GM18909 (cell line): ENCODE measurements around the gene MOB3B.
A peak's percentile ranks its signal among the peaks of the same experiment; 100 is the strongest.
"Not testable (repeated sequence)": the region's sequence is repeated elsewhere in the genome, so short reads cannot be mapped to it uniquely, and the experiment has no call there.

ENCODE experiments used
- ATAC-seq: cut with Tn5 transposase; IDR thresholded peaks from one replicate; pipeline ENCODE4 v1.9.1; 2021; ENCODE audit warnings: mild to moderate bottlenecking; ENCODE audit not compliant: unreplicated experiment, poor library complexity

The MOB3B gene

GRCh38 chr9:27453860-27454553 lies 75.6 kb downstream of the MOB3B start:
- ATAC-seq: no peak

GRCh38 chr9:27451207-27451797 lies 78.3 kb downstream of the MOB3B start:
- ATAC-seq: peak; percentile 47

- ATAC-seq: no peak
Measured at GRCh38 chr9:27450752-27451151, 78.9 kb downstream of the MOB3B start.

GRCh38 chr9:27448356-27448755 lies 81.3 kb downstream of the MOB3B start:
- not testable (repeated sequence) for ATAC-seq

GRCh38 chr9:27447031-27447683 lies 82.5 kb downstream of the MOB3B start:
- no peak for ATAC-seq

GRCh38 chr9:27445688-27446087 lies 83.9 kb downstream of the MOB3B start:
- ATAC-seq: no peak

- ATAC-seq: no peak
Measured at GRCh38 chr9:27445057-27445595, 84.5 kb downstream of the MOB3B start.

GRCh38 chr9:27442464-27442863 lies 87.2 kb downstream of the MOB3B start:
- ATAC-seq: no peak

GRCh38 chr9:27441741-27442070 lies 87.9 kb downstream of the MOB3B start:
- peak; percentile 98 for ATAC-seq

GRCh38 chr9:27440888-27441740 lies 88.5 kb downstream of the MOB3B start:
- no peak for ATAC-seq

- ATAC-seq: no peak
Measured at GRCh38 chr9:27438522-27438921, 91.1 kb downstream of the MOB3B start.

- ATAC-seq: no peak
Measured at GRCh38 chr9:27437652-27438373, 91.8 kb downstream of the MOB3B start.

- no peak for ATAC-seq
Measured at GRCh38 chr9:27436234-27436633, 93.4 kb downstream of the MOB3B start.

- no peak for ATAC-seq
Measured at GRCh38 chr9:27433631-27434325, 95.8 kb downstream of the MOB3B start.

- ATAC-seq: no peak
Measured at GRCh38 chr9:27432308-27432707, 97.3 kb downstream of the MOB3B start.

- no peak for ATAC-seq
Measured at GRCh38 chr9:27431543-27432147, 98.0 kb downstream of the MOB3B start.

- ATAC-seq: no peak
Measured at GRCh38 chr9:27430750-27431535, 98.7 kb downstream of the MOB3B start.

GRCh38 chr9:27429917-27430316 lies 99.7 kb downstream of the MOB3B start:
- ATAC-seq: no peak
